ENCODE measurements around the gene PITX2. TPM values are rescaled to one million over a fixed set of nuclear protein-coding genes. Genes with fewer than 3 reads are reported as not detected.

PITX2 gene
- total RNA-seq, 1 donor: 0.36 TPM

- DNase-seq (ENCODE audit: insufficient read length, low spot score, missing footprints): no peak
- Histone ChIP-seq H3K36me3 (ENCODE audit: insufficient read depth, low read length) (no peaks in the 10 kb centered on the region), H3K27ac (ENCODE audit: low read depth, low read length) (no peak overlapping the region), H3K4me1 (ENCODE audit: insufficient read depth, low read length) (no peaks in the 10 kb centered on the region), H2AFZ (ENCODE audit: low read length) (no peak overlapping the region), H3K9me3 (ENCODE audit: low read depth, low read length) (no peaks in the 10 kb centered on the region), H3K4me3 (ENCODE audit: insufficient read depth, low read length) (no peak overlapping the region), H3K4me2 (ENCODE audit: insufficient read depth, low read length) (no peak overlapping the region), H4K20me1 (ENCODE audit: insufficient read depth, low read length) (no peaks in the 10 kb centered on the region), H3K27me3 (ENCODE audit: insufficient read depth, low read length) (peaks cover 35% of the 10 kb centered on the region), H3K79me2 (ENCODE audit: insufficient read depth, low read length) (no peaks in the 10 kb centered on the region)
- no peak for TF ChIP-seq CTCF (IDR thresholded peaks at IDR 0.05; ENCODE audit: extremely low read depth, low read depth, low read length)
Measured at GRCh38 chr4:110605077-110605476, 17.8 kb downstream of the PITX2 start.

- no peak overlapping the region for H3K27ac ChIP-seq (ENCODE audit: low read depth, low read length)
- H3K36me3 ChIP-seq (ENCODE audit: insufficient read depth, low read length): no peaks in the 10 kb centered on the region
- no peaks in the 10 kb centered on the region for H3K9me3 ChIP-seq (ENCODE audit: low read depth, low read length)
- H3K4me3 ChIP-seq (ENCODE audit: insufficient read depth, low read length): no peak overlapping the region
- H3K4me1 ChIP-seq (ENCODE audit: insufficient read depth, low read length): no peaks in the 10 kb centered on the region
- no peak overlapping the region for H3K4me2 ChIP-seq (ENCODE audit: insufficient read depth, low read length)
- no peaks in the 10 kb centered on the region for H3K79me2 ChIP-seq (ENCODE audit: insufficient read depth, low read length)
- TF ChIP-seq CTCF (IDR thresholded peaks at IDR 0.05; ENCODE audit: extremely low read depth, low read depth, low read length): no peak
- no peak for DNase-seq (ENCODE audit: insufficient read length, low spot score, missing footprints)
- no peaks in the 10 kb centered on the region for H4K20me1 ChIP-seq (ENCODE audit: insufficient read depth, low read length)
- peaks cover 11% of the 10 kb centered on the region for H3K27me3 ChIP-seq (ENCODE audit: insufficient read depth, low read length)
- no peak overlapping the region for H2AFZ ChIP-seq (ENCODE audit: low read length)
Measured at GRCh38 chr4:110602061-110602460, 20.8 kb downstream of the PITX2 start.

GRCh38 chr4:110597582-110597981, 25.3 kb downstream of the PITX2 start:
- H3K79me2 ChIP-seq (ENCODE audit: insufficient read depth, low read length): no peaks in the 10 kb centered on the region
- no peaks in the 10 kb centered on the region for H4K20me1 ChIP-seq (ENCODE audit: insufficient read depth, low read length)
- no peak overlapping the region for H3K4me2 ChIP-seq (ENCODE audit: insufficient read depth, low read length)
- H3K36me3 ChIP-seq (ENCODE audit: insufficient read depth, low read length): no peaks in the 10 kb centered on the region
- H3K4me1 ChIP-seq (ENCODE audit: insufficient read depth, low read length): no peaks in the 10 kb centered on the region
- H3K9me3 ChIP-seq (ENCODE audit: low read depth, low read length): no peaks in the 10 kb centered on the region
- TF ChIP-seq CTCF (IDR thresholded peaks at IDR 0.05; ENCODE audit: extremely low read depth, low read depth, low read length): no peak
- DNase-seq (ENCODE audit: insufficient read length, low spot score, missing footprints): no peak
- no peak overlapping the region for H3K4me3 ChIP-seq (ENCODE audit: insufficient read depth, low read length)
- no peak overlapping the region for H2AFZ ChIP-seq (ENCODE audit: low read length)
- H3K27ac ChIP-seq (ENCODE audit: low read depth, low read length): no peak overlapping the region
- peaks cover 8% of the 10 kb centered on the region for H3K27me3 ChIP-seq (ENCODE audit: insufficient read depth, low read length)

- Histone ChIP-seq H3K27me3 (ENCODE audit: insufficient read depth, low read length) (peaks cover 12% of the 10 kb centered on the region), H3K4me2 (ENCODE audit: insufficient read depth, low read length) (no peak overlapping the region), H3K79me2 (ENCODE audit: insufficient read depth, low read length) (no peaks in the 10 kb centered on the region), H3K27ac (ENCODE audit: low read depth, low read length) (no peak overlapping the region), H3K4me1 (ENCODE audit: insufficient read depth, low read length) (no peaks in the 10 kb centered on the region), H3K36me3 (ENCODE audit: insufficient read depth, low read length) (no peaks in the 10 kb centered on the region), H4K20me1 (ENCODE audit: insufficient read depth, low read length) (no peaks in the 10 kb centered on the region), H3K9me3 (ENCODE audit: low read depth, low read length) (no peaks in the 10 kb centered on the region), H3K4me3 (ENCODE audit: insufficient read depth, low read length) (no peak overlapping the region), H2AFZ (ENCODE audit: low read length) (no peak overlapping the region)
- DNase-seq (ENCODE audit: insufficient read length, low spot score, missing footprints): no peak
- TF ChIP-seq CTCF (IDR thresholded peaks at IDR 0.05; ENCODE audit: extremely low read depth, low read depth, low read length): no peak
Measured at GRCh38 chr4:110596431-110596830, 26.4 kb downstream of the PITX2 start.

Measured in osteoblast (primary cell).